Measurements from ENCODE around the gene REEP1.

DNA sequence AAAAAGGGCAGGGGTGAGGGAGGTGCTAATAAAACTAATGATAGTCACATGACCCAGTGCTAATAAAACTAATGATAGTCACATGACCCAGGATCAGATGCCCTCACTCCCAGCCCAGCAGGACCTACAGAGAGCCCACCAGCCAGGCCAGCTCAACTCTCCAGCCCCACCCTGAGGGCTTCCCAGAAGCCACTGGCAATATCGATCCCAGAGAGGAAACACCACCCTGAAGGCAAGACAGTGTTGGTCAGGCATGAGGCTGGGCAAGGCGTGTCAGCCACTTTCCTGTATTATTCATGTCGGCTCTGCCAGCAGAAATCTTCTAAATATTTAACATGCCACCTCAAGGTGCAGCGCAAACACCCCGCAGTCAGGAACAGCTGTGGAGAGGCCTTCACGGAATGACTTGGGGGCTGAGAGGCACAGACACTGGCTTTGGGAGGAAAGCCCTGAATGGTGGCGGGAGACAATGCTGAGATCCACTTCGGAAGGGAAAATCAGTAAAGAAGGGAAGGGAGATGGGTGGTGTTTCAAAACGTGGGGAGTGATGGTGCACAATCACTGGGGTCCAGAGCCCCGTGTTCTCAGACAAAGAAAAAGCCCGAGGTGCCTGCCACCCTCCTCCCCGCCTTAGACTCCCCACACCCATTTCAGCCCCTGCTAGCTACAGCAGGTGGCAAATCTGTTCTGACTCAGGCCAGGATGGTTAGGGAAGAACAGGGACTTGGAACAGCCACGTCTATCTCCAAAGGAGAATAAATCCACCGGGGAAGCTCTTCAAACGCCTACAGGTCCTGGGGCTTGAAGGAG is 1.4 kb downstream of the REEP1 start:
- TF ChIP-seq, protein P1, sequence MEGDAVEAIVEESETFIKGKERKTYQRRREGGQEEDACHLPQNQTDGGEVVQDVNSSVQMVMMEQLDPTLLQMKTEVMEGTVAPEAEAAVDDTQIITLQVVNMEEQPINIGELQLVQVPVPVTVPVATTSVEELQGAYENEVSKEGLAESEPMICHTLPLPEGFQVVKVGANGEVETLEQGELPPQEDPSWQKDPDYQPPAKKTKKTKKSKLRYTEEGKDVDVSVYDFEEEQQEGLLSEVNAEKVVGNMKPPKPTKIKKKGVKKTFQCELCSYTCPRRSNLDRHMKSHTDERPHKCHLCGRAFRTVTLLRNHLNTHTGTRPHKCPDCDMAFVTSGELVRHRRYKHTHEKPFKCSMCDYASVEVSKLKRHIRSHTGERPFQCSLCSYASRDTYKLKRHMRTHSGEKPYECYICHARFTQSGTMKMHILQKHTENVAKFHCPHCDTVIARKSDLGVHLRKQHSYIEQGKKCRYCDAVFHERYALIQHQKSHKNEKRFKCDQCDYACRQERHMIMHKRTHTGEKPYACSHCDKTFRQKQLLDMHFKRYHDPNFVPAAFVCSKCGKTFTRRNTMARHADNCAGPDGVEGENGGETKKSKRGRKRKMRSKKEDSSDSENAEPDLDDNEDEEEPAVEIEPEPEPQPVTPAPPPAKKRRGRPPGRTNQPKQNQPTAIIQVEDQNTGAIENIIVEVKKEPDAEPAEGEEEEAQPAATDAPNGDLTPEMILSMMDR (IDR thresholded peaks at IDR 0.05): no peak
- TF ChIP-seq POLR2A (IDR thresholded peaks at IDR 0.05): no peak

Measured in testis (tissue), 2 donors.